RWPE2 (cell line): Measurements from ENCODE around the gene PDE4D.

Experiments
- ATAC-seq: fragments of 200-7000 bp; cut with Tn5 transposase; 3 replicates; pipeline ENCODE4 v1.9.1; 2021; ENCODE audit warnings: low read depth
- DNase-seq: peaks from one replicate; pipeline ENCODE4 v3.0.0-alpha.2; 2020; ENCODE audit warnings: low spot score
- H3K27ac ChIP-seq: fragments of 450-650 bp; 2 replicates; pipeline ENCODE4 v1.5.1; 2017; ENCODE audit warnings: mild to moderate bottlenecking; ENCODE audit not compliant: poor library complexity, severe bottlenecking
- H3K27me3 ChIP-seq: fragments of 250-450 bp; sonication (Bioruptor Pico); 2 replicates; pipeline ENCODE4 v1.5.1; 2021; ENCODE audit warnings: mild to moderate bottlenecking, moderate library complexity; ENCODE audit not compliant: insufficient read depth, poor library complexity, severe bottlenecking
- H3K36me3 ChIP-seq: fragments of 250-450 bp; sonication (Bioruptor Pico); 2 replicates; pipeline ENCODE4 v1.5.1; 2020; ENCODE audit warnings: low read depth, mild to moderate bottlenecking, moderate library complexity
- H3K4me1 ChIP-seq: fragments of 250-450 bp; sonication (Bioruptor Pico); 2 replicates; pipeline ENCODE4 v1.5.1; 2021; ENCODE audit warnings: mild to moderate bottlenecking, moderate library complexity; ENCODE audit not compliant: insufficient read depth, poor library complexity, severe bottlenecking
- H3K4me3 ChIP-seq: fragments of 250-450 bp; sonication (Bioruptor Pico); 2 replicates; pipeline ENCODE4 v1.5.1; 2021; ENCODE audit warnings: mild to moderate bottlenecking, moderate library complexity; ENCODE audit not compliant: severe bottlenecking
- H3K9me3 ChIP-seq: fragments of 250-450 bp; sonication (Bioruptor Pico); 2 replicates; pipeline ENCODE4 v1.5.1; 2021; ENCODE audit warnings: mild to moderate bottlenecking, moderate library complexity; ENCODE audit not compliant: severe bottlenecking
- TF ChIP-seq, protein P1 (sequence below): fragments of 450-650 bp; IDR thresholded peaks from one replicate; pipeline ENCODE4 v1.5.1; 2017; ENCODE audit warnings: mild to moderate bottlenecking, moderate library complexity; ENCODE audit not compliant: poor library complexity, severe bottlenecking

The PDE4D gene

DNA sequence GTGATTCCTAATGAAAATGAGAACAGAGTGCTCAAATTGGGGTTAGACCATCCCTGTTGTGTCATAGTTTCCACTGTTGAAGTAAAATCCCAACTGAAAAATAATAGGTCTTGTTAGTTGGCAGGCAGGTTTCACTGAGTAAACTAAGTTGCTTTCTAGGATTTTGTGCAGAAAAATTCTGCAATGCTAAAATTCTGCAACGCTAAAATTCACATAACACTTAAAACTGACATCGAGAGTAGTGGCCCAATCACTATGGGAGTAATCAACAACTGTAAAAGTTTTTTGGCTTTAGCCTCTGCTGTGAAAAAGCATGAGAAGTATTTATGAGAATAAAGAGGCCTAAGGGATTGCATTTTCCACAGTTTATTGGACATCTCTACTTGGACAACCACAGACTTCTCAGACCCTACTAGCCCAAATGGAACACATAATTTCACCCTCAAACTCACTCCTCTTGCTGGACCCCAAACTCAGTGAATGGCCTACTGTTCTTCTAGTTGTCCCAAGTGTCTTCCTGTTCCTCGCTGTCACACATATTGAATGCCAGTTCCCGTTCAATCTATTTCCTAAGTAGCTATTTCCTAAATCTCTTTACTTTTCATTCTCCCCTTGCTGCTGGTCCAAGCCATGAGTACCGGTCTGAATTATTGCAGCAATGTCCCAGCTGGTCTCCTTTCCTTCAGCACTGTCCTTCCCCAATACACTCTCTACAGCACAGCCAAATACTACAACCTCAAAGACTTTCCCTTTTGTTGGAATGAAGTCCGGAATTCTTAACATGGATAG is 355.4 kb downstream of the PDE4D start:
- no peaks in the 10 kb centered on the region for H3K27me3 ChIP-seq
- no peak overlapping the region for H3K27ac ChIP-seq
- H3K4me1 ChIP-seq, result peaks cover 5% of the 10 kb centered on the region
- H3K4me3 ChIP-seq, result no peak overlapping the region
- DNase-seq, result no peak
- H3K36me3 ChIP-seq, result no peaks in the 10 kb centered on the region
- TF ChIP-seq, protein P1, sequence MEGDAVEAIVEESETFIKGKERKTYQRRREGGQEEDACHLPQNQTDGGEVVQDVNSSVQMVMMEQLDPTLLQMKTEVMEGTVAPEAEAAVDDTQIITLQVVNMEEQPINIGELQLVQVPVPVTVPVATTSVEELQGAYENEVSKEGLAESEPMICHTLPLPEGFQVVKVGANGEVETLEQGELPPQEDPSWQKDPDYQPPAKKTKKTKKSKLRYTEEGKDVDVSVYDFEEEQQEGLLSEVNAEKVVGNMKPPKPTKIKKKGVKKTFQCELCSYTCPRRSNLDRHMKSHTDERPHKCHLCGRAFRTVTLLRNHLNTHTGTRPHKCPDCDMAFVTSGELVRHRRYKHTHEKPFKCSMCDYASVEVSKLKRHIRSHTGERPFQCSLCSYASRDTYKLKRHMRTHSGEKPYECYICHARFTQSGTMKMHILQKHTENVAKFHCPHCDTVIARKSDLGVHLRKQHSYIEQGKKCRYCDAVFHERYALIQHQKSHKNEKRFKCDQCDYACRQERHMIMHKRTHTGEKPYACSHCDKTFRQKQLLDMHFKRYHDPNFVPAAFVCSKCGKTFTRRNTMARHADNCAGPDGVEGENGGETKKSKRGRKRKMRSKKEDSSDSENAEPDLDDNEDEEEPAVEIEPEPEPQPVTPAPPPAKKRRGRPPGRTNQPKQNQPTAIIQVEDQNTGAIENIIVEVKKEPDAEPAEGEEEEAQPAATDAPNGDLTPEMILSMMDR, result no peak
- no peak for ATAC-seq
- H3K9me3 ChIP-seq, result no peaks in the 10 kb centered on the region

DNA sequence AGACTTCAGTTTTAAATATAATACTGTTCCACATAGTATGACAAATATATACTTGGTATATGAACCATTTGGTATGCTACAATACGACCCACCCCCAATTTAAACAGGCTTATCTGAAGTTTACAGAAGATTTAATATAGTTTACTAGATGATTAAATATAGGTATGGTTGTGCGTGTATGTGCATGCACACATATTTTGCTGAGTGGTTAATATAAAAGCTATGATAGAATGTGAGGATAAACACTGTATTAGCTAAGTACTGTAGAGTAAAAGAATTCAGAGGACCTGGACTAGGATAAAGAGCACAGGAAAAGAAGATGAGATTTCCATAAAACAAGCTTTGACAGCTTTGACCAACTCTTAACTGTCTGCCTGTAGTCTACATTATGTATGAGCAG is 356.7 kb downstream of the PDE4D start:
- Histone ChIP-seq H3K9me3 (no peaks in the 10 kb centered on the region), H3K36me3 (no peaks in the 10 kb centered on the region), H3K4me3 (no peak overlapping the region), H3K27ac (no peak overlapping the region), H3K4me1 (peaks cover 5% of the 10 kb centered on the region), H3K27me3 (no peaks in the 10 kb centered on the region)
- TF ChIP-seq, protein P1, result no peak
- DNase-seq, result no peak
- ATAC-seq, result peak; percentile 52; the same call in 2 of the 3 replicates

DNA sequence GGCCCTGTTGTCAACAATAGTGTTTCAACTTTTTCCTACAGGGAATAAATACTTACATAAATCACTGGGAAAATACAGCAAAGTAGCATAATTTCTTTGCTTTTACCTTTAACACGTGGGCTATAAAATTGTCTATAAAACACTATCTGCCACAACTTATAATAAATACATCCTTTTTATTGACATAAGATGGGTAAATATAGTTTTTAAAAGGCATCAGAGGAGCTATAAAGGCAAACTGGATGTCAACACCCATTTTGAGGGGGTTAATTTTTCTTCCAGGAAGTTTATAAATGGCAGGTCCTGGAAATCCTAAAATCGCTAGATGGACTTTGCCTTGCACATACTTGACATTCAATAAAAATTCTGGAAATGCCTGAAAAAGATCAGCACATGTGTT is 358.0 kb downstream of the PDE4D start:
- no peak for ATAC-seq
- Histone ChIP-seq H3K4me3 (no peak overlapping the region), H3K27me3 (no peaks in the 10 kb centered on the region), H3K27ac (no peak overlapping the region), H3K4me1 (no peaks in the 10 kb centered on the region), H3K9me3 (no peaks in the 10 kb centered on the region), H3K36me3 (no peaks in the 10 kb centered on the region)
- no peak for DNase-seq
- TF ChIP-seq, protein P1, result no peak

DNA sequence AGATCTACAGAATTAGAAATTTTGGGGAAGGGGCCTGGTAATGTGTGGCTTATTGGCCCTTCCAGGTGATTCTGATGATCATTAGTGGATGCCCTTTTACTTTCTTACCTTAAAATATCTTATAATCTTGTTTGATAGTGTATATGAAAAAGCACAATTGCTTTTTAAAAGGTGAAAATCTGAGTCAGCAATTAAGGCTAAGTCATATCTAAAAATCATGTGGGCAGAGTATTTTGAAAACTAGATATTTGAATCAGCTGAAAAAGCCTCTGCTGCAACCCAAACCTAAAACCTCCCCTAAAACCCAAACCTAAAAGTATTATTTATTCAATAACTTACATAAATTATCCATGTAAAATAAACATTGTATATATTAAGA is 359.8 kb downstream of the PDE4D start:
- Histone ChIP-seq H3K27me3 (no peaks in the 10 kb centered on the region), H3K4me3 (no peak overlapping the region), H3K36me3 (no peaks in the 10 kb centered on the region), H3K27ac (no peak overlapping the region), H3K9me3 (no peaks in the 10 kb centered on the region), H3K4me1 (no peaks in the 10 kb centered on the region)
- TF ChIP-seq, protein P1, result no peak
- ATAC-seq, result no peak
- DNase-seq, result no peak
